Transverse colon (tissue), 4 donors: ENCODE data around the gene ZNF778.

Experiments used
- EP300 ChIP-seq: sonication (generic); formaldehyde crosslinking; IDR thresholded peaks from one replicate; pipeline ENCODE4 v1.6.1; 2017; ENCODE audit warnings: antibody characterized with exemption, low read depth
- POLR2A ChIP-seq: fragments of 450-650 bp; IDR thresholded peaks from one replicate; pipeline ENCODE4 v1.6.1; 2016; ENCODE audit warnings: antibody characterized with exemption, mild to moderate bottlenecking, moderate library complexity
- POLR2AphosphoS5 ChIP-seq, 3 donors: sonication (generic); formaldehyde crosslinking; IDR thresholded peaks; one replicate each; pipeline ENCODE4 v1.6.1; 2016; ENCODE audit warnings: antibody characterized with exemption in 3 of 3
- TF ChIP-seq, protein P1 (sequence below), 5 experiments: fragments of 200-600 bp in 3 of 5; fragments of 450-650 bp in 2 of 5; sonication (generic) in 3 of 5; IDR thresholded peaks; 1 replicate in 2 of 5; 2 replicates in 3 of 5; pipeline ENCODE4 v1.5.1; 2016 to 2017; ENCODE audit warnings: antibody characterized with exemption in 5 of 5, inconsistent platforms in 3 of 5, mild to moderate bottlenecking in 2 of 5, moderate library complexity in 1 of 5

DNA sequence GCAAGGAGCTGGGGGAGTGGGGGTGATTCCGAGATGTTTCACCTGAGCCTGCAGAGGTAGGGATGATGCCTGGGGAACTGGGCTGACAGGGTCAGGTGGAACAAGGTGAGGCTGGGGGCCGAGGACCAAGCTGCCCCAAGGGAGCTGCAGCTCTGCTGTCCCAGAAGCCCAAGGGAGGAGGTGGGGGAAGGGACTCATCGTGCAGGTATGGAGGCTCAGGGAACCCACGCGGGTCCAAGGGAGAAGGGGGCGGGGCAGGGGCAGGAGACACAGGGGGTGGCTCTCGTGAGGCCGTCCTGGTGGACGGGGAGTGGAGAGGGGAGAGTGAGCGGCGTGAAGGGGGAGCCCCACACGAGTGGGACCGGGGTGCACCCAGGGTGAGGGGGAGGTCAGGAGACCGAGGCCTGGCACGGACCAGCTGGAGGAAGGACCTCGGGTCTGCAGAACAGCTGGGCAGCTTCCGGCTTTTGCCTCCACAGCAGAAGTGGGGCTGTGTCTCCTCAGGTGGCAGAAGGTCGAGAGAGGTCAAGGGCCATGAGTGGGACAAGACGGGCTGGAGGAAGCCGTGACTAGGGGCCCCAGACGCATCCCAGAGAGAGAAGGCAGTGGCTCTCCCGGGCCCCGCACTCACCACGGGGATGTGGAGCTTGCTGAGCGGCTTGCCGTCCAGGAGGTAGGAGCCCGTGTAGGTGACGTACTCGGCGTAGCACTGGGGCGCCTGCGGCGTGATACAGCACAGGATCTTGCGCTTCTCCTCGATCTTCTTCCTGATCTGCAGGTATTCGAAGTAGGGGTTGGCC is 61.1 kb downstream of the ZNF778 start:
- TF ChIP-seq, protein P1, sequence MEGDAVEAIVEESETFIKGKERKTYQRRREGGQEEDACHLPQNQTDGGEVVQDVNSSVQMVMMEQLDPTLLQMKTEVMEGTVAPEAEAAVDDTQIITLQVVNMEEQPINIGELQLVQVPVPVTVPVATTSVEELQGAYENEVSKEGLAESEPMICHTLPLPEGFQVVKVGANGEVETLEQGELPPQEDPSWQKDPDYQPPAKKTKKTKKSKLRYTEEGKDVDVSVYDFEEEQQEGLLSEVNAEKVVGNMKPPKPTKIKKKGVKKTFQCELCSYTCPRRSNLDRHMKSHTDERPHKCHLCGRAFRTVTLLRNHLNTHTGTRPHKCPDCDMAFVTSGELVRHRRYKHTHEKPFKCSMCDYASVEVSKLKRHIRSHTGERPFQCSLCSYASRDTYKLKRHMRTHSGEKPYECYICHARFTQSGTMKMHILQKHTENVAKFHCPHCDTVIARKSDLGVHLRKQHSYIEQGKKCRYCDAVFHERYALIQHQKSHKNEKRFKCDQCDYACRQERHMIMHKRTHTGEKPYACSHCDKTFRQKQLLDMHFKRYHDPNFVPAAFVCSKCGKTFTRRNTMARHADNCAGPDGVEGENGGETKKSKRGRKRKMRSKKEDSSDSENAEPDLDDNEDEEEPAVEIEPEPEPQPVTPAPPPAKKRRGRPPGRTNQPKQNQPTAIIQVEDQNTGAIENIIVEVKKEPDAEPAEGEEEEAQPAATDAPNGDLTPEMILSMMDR (IDR thresholded peaks at IDR 0.05) = no peak
- TF ChIP-seq POLR2A (no peak), EP300 (no peak), POLR2AphosphoS5 (IDR thresholded peaks at IDR 0.05) (no peak)
